ENCODE results near the gene MACROD1.

- no peak for TF ChIP-seq CTCF (IDR thresholded peaks at IDR 0.05 in 8 of 11, conservative IDR thresholded peaks at IDR 0.05 in 3 of 11)
- TF ChIP-seq POLR2A (IDR thresholded peaks at IDR 0.05), result no peak
- no peak for TF ChIP-seq POLR2AphosphoS5 (IDR thresholded peaks at IDR 0.05)
Observed at GRCh38 chr11:63986932-63987513, 178.9 kb downstream of the MACROD1 start.

Measured in spleen (tissue), 7 donors.